H9 (cell line): ENCODE measurements around the gene DNM1. TPM values are rescaled to one million over a fixed set of nuclear protein-coding genes. Genes with fewer than 3 reads are reported as not detected.

Source experiments
- DNase-seq: peaks from one replicate; pipeline ENCODE4 v3.0.0-alpha.2; 2017
- H2AFZ ChIP-seq: one replicate; pipeline ENCODE4 v1.6.1; 2013; ENCODE audit warnings: mild to moderate bottlenecking, low read length, control low read depth, moderate library complexity
- H2AK5ac ChIP-seq: 2 replicates; pipeline ENCODE4 v1.6.1; 2013; ENCODE audit warnings: low read length, control low read depth, mixed read lengths; ENCODE audit not compliant: insufficient read length
- H2BK120ac ChIP-seq: one replicate; pipeline ENCODE4 v1.6.1; 2013; ENCODE audit warnings: low read depth, mild to moderate bottlenecking, low read length, control low read depth, inconsistent platforms; ENCODE audit not compliant: poor library complexity, severe bottlenecking
- H2BK12ac ChIP-seq: 2 replicates; pipeline ENCODE4 v1.6.1; 2013; ENCODE audit warnings: low read length, control low read depth, mixed read lengths, low read depth; ENCODE audit not compliant: insufficient read length
- H2BK15ac ChIP-seq: 2 replicates; pipeline ENCODE4 v1.6.1; 2013; ENCODE audit warnings: low read depth, low read length, control low read depth
- H2BK20ac ChIP-seq: one replicate; pipeline ENCODE4 v1.6.1; 2013; ENCODE audit warnings: low read depth, mild to moderate bottlenecking, low read length, control low read depth, inconsistent platforms; ENCODE audit not compliant: poor library complexity, severe bottlenecking
- H2BK5ac ChIP-seq: 2 replicates; pipeline ENCODE4 v1.6.1; 2013; ENCODE audit warnings: low read length, control low read depth, mixed read lengths; ENCODE audit not compliant: insufficient read length
- H3K14ac ChIP-seq: 2 replicates; pipeline ENCODE4 v1.6.1; 2013; ENCODE audit warnings: low read length, control low read depth; ENCODE audit not compliant: insufficient read depth
- H3K18ac ChIP-seq: 2 replicates; pipeline ENCODE4 v1.6.1; 2013; ENCODE audit warnings: low read depth, mild to moderate bottlenecking, mixed read lengths, low read length, control low read depth; ENCODE audit not compliant: insufficient read length
- H3K23ac ChIP-seq: 2 replicates; pipeline ENCODE4 v1.6.1; 2013; ENCODE audit warnings: low read length, control low read depth, mixed read lengths, low read depth; ENCODE audit not compliant: insufficient read length
- H3K23me2 ChIP-seq: 2 replicates; pipeline ENCODE4 v1.6.1; 2013; ENCODE audit warnings: low read depth, mild to moderate bottlenecking, mixed read lengths, low read length, control low read depth; ENCODE audit not compliant: insufficient read length, poor library complexity, severe bottlenecking
- H3K27ac ChIP-seq: 2 replicates; pipeline ENCODE4 v1.5.1; 2013; ENCODE audit warnings: low read length, control low read depth, mixed read lengths, low read depth; ENCODE audit not compliant: insufficient read length
- H3K27me3 ChIP-seq: 2 replicates; pipeline ENCODE4 v1.6.1; 2013; ENCODE audit warnings: low read length, control low read depth, inconsistent platforms; ENCODE audit not compliant: insufficient read depth
- H3K4ac ChIP-seq: 2 replicates; pipeline ENCODE4 v1.6.1; 2013; ENCODE audit warnings: low read depth, mild to moderate bottlenecking, control low read depth, inconsistent platforms, low read length, moderate library complexity
- H3K4me1 ChIP-seq: 2 replicates; pipeline ENCODE4 v1.6.1; 2013; ENCODE audit warnings: low read length, control low read depth, inconsistent platforms; ENCODE audit not compliant: insufficient read depth
- H3K4me2 ChIP-seq: 2 replicates; pipeline ENCODE4 v1.6.1; 2013; ENCODE audit warnings: low read length, control low read depth, mixed read lengths; ENCODE audit not compliant: insufficient read length, insufficient read depth
- H3K56ac ChIP-seq: 2 replicates; pipeline ENCODE4 v1.6.1; 2013; ENCODE audit warnings: low read depth, mild to moderate bottlenecking, mixed read lengths, low read length, control low read depth; ENCODE audit not compliant: insufficient read length
- H3K79me1 ChIP-seq: 2 replicates; pipeline ENCODE4 v1.6.1; 2013; ENCODE audit warnings: low read depth, mild to moderate bottlenecking, moderate library complexity, low read length, control low read depth, inconsistent platforms; ENCODE audit not compliant: insufficient read depth, poor library complexity, severe bottlenecking
- H3K79me2 ChIP-seq: 2 replicates; pipeline ENCODE4 v1.6.1; 2013; ENCODE audit warnings: low read length, control low read depth, inconsistent platforms; ENCODE audit not compliant: insufficient read depth
- H3K9ac ChIP-seq: 2 replicates; pipeline ENCODE4 v1.6.1; 2013; ENCODE audit warnings: low read length, control low read depth, mixed read lengths; ENCODE audit not compliant: insufficient read length; ENCODE audit errors: extremely low read depth
- H3K9me3 ChIP-seq: one replicate; pipeline ENCODE4 v1.6.1; 2013; ENCODE audit warnings: low read depth, low read length, inconsistent platforms; ENCODE audit not compliant: control insufficient read depth
- H3T11ph ChIP-seq: one replicate; pipeline ENCODE4 v1.6.1; 2013; ENCODE audit warnings: mild to moderate bottlenecking, low read length, control low read depth, inconsistent platforms
- H4K20me1 ChIP-seq: one replicate; pipeline ENCODE4 v1.6.1; 2013; ENCODE audit not compliant: control insufficient read depth, insufficient read length, insufficient read depth
- H4K5ac ChIP-seq: 2 replicates; pipeline ENCODE4 v1.6.1; 2013; ENCODE audit warnings: low read depth, mild to moderate bottlenecking, mixed read lengths, low read length, control low read depth; ENCODE audit not compliant: insufficient read length
- H4K8ac ChIP-seq: replicated peaks from 2 replicates; pipeline ENCODE4 v1.6.1; 2013; ENCODE audit warnings: low read length, control low read depth, mixed read lengths, low read depth; ENCODE audit not compliant: insufficient read length
- H4K91ac ChIP-seq: 2 replicates; pipeline ENCODE4 v1.6.1; 2013; ENCODE audit warnings: low read depth, mild to moderate bottlenecking, moderate library complexity, mixed read lengths, low read length, control low read depth; ENCODE audit not compliant: insufficient read length
- H3K27ac Mint-ChIP-seq, 3 experiments: 2 replicates in 2 of 3; 3 replicates in 1 of 3; pipeline ENCODE4 v1.8.0; 2020 to 2021; ENCODE audit warnings: mixed read lengths in 3 of 3, mild to moderate bottlenecking in 1 of 3, moderate library complexity in 1 of 3
- H3K27me3 Mint-ChIP-seq: 2 replicates; pipeline ENCODE4 v1.8.0; 2021; ENCODE audit warnings: low read depth, mild to moderate bottlenecking, moderate library complexity, mixed read lengths
- H3K36me3 Mint-ChIP-seq, 3 experiments: 2 replicates in 2 of 3; 3 replicates in 1 of 3; pipeline ENCODE4 v1.8.0; 2020 to 2021; ENCODE audit warnings: low read depth in 3 of 3, mixed read lengths in 3 of 3; ENCODE audit not compliant: insufficient read depth in 1 of 3
- H3K4me1 Mint-ChIP-seq, 2 experiments: 2 replicates each; pipeline ENCODE4 v1.8.0; 2020; ENCODE audit warnings: mixed read lengths in 2 of 2
- H3K4me3 Mint-ChIP-seq, 2 experiments: 2 replicates in 1 of 2; 3 replicates in 1 of 2; pipeline ENCODE4 v1.8.0; 2020 to 2021; ENCODE audit warnings: mild to moderate bottlenecking in 2 of 2, mixed read lengths in 2 of 2, moderate library complexity in 1 of 2
- H3K9me3 Mint-ChIP-seq, 2 experiments: 2 replicates in 1 of 2; 3 replicates in 1 of 2; pipeline ENCODE4 v1.8.0; 2020; ENCODE audit warnings: mild to moderate bottlenecking in 2 of 2, mixed read lengths in 2 of 2, moderate library complexity in 1 of 2
- WGBS: extraction: QIAGEN DNeasy Blood & Tissue Kit; methylation state at CpG from one replicate; pipeline ENCODE4 v1.1.7; 2013; ENCODE audit warnings: missing lambda C conversion rate, low lambda C conversion rate, mixed read lengths; ENCODE audit not compliant: insufficient read length; ENCODE audit errors: extremely low coverage; 5-methylcytosine and 5-hydroxymethylcytosine counted together
- total RNA-seq: library from RNA; stranded (reverse); gene quantifications from 2 replicates; pipeline ENCODE4 v1.2.1, GENCODE V29; 2021
- TF ChIP-seq, protein P1 (sequence below): fragments of 200-600 bp; sonication (generic); conservative IDR thresholded peaks from 3 replicates; pipeline ENCODE4 v1.8.0; 2021; ENCODE audit warnings: antibody characterized with exemption, mild to moderate bottlenecking

The DNM1 gene
- total RNA-seq, 1 experiment from 2014 or later: 58.0 TPM

DNA sequence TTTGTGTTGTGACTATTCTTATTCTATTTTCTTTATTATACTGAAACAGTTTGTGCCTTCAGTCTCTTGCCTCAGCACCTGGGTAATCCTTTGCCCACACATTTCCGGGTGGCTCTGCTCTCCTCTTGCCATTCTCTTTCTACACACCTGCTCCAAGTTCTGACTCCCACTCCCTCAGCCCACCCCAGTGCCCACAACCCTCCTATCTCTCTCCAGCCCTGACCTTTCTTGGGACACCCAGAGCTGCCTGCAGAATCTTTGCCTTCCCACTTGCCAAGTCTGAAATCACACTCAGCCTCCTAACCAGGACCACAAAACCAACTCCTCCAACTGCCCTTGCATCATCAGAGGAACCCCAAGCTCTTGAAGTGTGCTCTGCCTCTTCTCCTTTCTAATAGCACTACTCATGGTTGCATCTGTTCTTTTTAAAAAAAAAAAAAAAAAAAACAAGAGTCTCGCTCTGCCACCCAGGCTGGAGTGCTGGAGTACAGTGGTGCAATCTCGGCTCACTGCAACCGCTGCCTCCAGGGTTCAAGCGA, 77.0 kb downstream of the DNM1 start:
- Histone ChIP-seq H3K23me2 (peaks cover 8% of the 10 kb centered on the region), H3K27me3 (no peaks in the 10 kb centered on the region), H3T11ph (no peak overlapping the region), H3K4me2 (no peak overlapping the region), H2AK5ac (no peak overlapping the region), H2BK15ac (no peak overlapping the region), H3K9me3 (no peaks in the 10 kb centered on the region), H3K18ac (no peak overlapping the region), H2AFZ (no peak overlapping the region), H2BK20ac (no peak overlapping the region), H2BK5ac (no peak overlapping the region), H3K56ac (no peak overlapping the region), H2BK12ac (no peak overlapping the region), H4K8ac (no peak overlapping the region), H3K79me1 (no peaks in the 10 kb centered on the region), H3K4ac (no peak overlapping the region), H4K5ac (no peak overlapping the region), H3K14ac (no peak overlapping the region), H3K27ac (no peak overlapping the region), H4K20me1 (no peaks in the 10 kb centered on the region), H2BK120ac (no peak overlapping the region), H3K4me1 (no peaks in the 10 kb centered on the region), H3K9ac (no peak overlapping the region), H4K91ac (no peak overlapping the region), H3K79me2 (no peaks in the 10 kb centered on the region), H3K23ac (no peak overlapping the region)
- Mint-ChIP-seq H3K36me3 (peaks cover 0 to 6% (median 0%) of the 10 kb centered on the region in 3 experiments; a peak in 2 of 7 replicates), H3K9me3 (peaks cover 0 to 4% of the 10 kb centered on the region in 2 experiments; a peak in 1 of 5 replicates), H3K27ac (0 out of 7 replicates have a peak overlapping the region, but pooled peaks of 1 of the 3 experiments have one; percentile 34), H3K27me3 (no peaks in the 10 kb centered on the region; the same call in 1 of the 2 replicates), H3K4me1 (peaks cover 6 to 12% of the 10 kb centered on the region in 2 experiments), H3K4me3 (no peak overlapping the region)
- no CpG with 5 or more reads among the region's 5 CpGs for WGBS
- DNase-seq: no peak
- TF ChIP-seq, protein P1, sequence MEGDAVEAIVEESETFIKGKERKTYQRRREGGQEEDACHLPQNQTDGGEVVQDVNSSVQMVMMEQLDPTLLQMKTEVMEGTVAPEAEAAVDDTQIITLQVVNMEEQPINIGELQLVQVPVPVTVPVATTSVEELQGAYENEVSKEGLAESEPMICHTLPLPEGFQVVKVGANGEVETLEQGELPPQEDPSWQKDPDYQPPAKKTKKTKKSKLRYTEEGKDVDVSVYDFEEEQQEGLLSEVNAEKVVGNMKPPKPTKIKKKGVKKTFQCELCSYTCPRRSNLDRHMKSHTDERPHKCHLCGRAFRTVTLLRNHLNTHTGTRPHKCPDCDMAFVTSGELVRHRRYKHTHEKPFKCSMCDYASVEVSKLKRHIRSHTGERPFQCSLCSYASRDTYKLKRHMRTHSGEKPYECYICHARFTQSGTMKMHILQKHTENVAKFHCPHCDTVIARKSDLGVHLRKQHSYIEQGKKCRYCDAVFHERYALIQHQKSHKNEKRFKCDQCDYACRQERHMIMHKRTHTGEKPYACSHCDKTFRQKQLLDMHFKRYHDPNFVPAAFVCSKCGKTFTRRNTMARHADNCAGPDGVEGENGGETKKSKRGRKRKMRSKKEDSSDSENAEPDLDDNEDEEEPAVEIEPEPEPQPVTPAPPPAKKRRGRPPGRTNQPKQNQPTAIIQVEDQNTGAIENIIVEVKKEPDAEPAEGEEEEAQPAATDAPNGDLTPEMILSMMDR: no peak
